ENCODE results near the gene ALCAM. TPM values are rescaled to one million over a fixed set of nuclear protein-coding genes. Genes with fewer than 3 reads are reported as not detected.

The ALCAM gene
- total and polyA plus RNA-seq, 2 donors (not counting 1 experiment from before 2014, with no cell fraction given) = 6.2 to 23.8 TPM

DNA sequence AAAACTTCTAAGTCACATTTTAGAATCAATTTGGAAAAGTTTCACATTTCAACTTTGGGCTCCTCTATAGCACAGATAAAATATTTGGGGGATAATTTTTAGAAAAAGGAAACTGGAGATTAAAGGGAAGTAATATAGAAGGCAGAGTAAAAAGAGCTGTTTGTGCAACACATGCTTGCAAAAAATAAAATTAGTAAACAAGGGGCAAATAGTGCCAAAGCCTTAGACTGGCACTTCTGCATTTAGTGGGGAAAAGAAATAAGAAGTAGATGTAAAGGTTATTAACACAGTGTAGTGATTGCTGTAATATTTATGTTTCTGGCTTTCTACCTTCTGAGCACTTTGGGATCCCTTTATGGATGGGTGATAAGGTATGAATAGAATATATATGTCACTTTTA lies 255.5 kb downstream of the ALCAM start:
- intact Hi-C loops (cut with micrococcal nuclease) = no loop called here
- H3K27me3 ChIP-seq (replicated peaks in 1 of 4; ENCODE audit: control extremely low read depth in 1 of 4, control insufficient read depth in 3 of 4, insufficient read depth in 4 of 4, low read length in 3 of 4) = no peaks in the 10 kb centered on the region
- H3K9me3 ChIP-seq (ENCODE audit: control extremely low read depth in 1 of 3, control insufficient read depth in 2 of 3, insufficient read depth in 1 of 3, low read length in 2 of 3) = no peaks in the 10 kb centered on the region
- no peaks in the 10 kb centered on the region for H3K36me3 ChIP-seq (replicated peaks in 1 of 2; ENCODE audit: control extremely low read depth in 1 of 2, control insufficient read depth in 1 of 2, extremely low read depth in 1 of 2, insufficient read depth in 2 of 2, low read length in 1 of 2)
- no peaks in the 10 kb centered on the region for H4K20me1 ChIP-seq (ENCODE audit: control insufficient read depth, insufficient read depth, low read length, poor library complexity, severe bottlenecking)
- no peak for TF ChIP-seq EZH2 (IDR thresholded peaks at IDR 0.05; ENCODE audit: borderline replicate concordance, insufficient read depth, low read depth, low read length, poor library complexity, severe bottlenecking)
- TF ChIP-seq, protein P1, sequence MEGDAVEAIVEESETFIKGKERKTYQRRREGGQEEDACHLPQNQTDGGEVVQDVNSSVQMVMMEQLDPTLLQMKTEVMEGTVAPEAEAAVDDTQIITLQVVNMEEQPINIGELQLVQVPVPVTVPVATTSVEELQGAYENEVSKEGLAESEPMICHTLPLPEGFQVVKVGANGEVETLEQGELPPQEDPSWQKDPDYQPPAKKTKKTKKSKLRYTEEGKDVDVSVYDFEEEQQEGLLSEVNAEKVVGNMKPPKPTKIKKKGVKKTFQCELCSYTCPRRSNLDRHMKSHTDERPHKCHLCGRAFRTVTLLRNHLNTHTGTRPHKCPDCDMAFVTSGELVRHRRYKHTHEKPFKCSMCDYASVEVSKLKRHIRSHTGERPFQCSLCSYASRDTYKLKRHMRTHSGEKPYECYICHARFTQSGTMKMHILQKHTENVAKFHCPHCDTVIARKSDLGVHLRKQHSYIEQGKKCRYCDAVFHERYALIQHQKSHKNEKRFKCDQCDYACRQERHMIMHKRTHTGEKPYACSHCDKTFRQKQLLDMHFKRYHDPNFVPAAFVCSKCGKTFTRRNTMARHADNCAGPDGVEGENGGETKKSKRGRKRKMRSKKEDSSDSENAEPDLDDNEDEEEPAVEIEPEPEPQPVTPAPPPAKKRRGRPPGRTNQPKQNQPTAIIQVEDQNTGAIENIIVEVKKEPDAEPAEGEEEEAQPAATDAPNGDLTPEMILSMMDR (IDR thresholded peaks at IDR 0.05) = no peak
- H3K27me3 Mint-ChIP-seq = no peaks in the 10 kb centered on the region
- no peak overlapping the region for H2AFZ ChIP-seq (ENCODE audit: insufficient read depth, low read depth, low read length, poor library complexity, severe bottlenecking)
- H3K4me1 Mint-ChIP-seq = no peaks in the 10 kb centered on the region
- no peak for DNase-seq
- no peaks in the 10 kb centered on the region for H3K9me3 Mint-ChIP-seq (ENCODE audit: insufficient read depth)
- no peak overlapping the region for H3K9ac ChIP-seq (ENCODE audit: low read length)
- H3K79me2 ChIP-seq (ENCODE audit: control insufficient read depth, insufficient read depth, low read length) = no peaks in the 10 kb centered on the region
- no peak overlapping the region for H3K4me3 Mint-ChIP-seq
- no peak overlapping the region for H3K4me2 ChIP-seq (replicated peaks; ENCODE audit: low read depth, low read length, poor library complexity, severe bottlenecking)
- no peak overlapping the region for H3K27ac ChIP-seq (ENCODE audit: low read length in 2 of 2)
- no peak for ATAC-seq (ENCODE audit: low read depth)
- H3K4me1 ChIP-seq (ENCODE audit: control insufficient read depth in 2 of 2, insufficient read depth in 2 of 2, low read length in 2 of 2) = no peaks in the 10 kb centered on the region
- no peak overlapping the region for H3K4me3 ChIP-seq (ENCODE audit: control extremely low read depth in 1 of 5, extremely low read depth in 1 of 5, insufficient read depth in 1 of 5, low read depth in 2 of 5, low read length in 4 of 5)
- POLR2A ChIA-PET = no interaction called here
- CTCF ChIA-PET = no interaction called here
- no peak overlapping the region for H3K27ac Mint-ChIP-seq

Measured in B cell (primary cell).